Mammary epithelial cell (primary cell): ENCODE measurements around the gene KIF5C.

Experiments used
- EZH2 ChIP-seq: IDR thresholded peaks from 2 replicates; pipeline ENCODE4 v1.6.1; 2012; ENCODE audit warnings: low read length, inconsistent platforms, borderline replicate concordance
- TF ChIP-seq, protein P1 (sequence below), 2 donors: IDR thresholded peaks in 1 of 2; conservative IDR thresholded peaks in 1 of 2; 2 replicates each; pipeline ENCODE4 v1.5.1; 2011 to 2012; ENCODE audit warnings: inconsistent platforms in 2 of 2, low read length in 2 of 2, mild to moderate bottlenecking in 2 of 2, control low read depth in 1 of 2, low read depth in 1 of 2; ENCODE audit not compliant: insufficient read depth in 1 of 2; ENCODE audit errors: extremely low read depth in 1 of 2

DNA sequence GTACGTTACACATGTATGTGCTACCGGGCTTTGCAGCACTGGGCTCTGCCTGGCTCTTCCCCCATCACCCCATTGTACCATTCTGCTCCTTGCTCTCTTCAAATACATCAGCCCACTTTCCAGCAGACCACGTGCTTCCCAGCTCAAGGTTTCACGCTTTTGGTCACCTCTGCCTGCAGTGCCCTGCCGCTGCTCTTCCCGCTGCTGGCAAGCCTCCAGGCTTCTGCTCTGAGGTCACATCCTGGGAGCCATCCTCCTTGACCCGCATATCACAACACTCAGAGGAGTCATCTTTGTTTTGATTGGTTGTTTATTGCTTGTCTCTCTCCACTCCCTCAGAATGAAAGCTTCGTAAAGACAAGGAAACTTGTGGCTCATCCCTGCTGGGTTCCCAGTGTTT lies 34.1 kb downstream of the KIF5C start:
- TF ChIP-seq, protein P1, sequence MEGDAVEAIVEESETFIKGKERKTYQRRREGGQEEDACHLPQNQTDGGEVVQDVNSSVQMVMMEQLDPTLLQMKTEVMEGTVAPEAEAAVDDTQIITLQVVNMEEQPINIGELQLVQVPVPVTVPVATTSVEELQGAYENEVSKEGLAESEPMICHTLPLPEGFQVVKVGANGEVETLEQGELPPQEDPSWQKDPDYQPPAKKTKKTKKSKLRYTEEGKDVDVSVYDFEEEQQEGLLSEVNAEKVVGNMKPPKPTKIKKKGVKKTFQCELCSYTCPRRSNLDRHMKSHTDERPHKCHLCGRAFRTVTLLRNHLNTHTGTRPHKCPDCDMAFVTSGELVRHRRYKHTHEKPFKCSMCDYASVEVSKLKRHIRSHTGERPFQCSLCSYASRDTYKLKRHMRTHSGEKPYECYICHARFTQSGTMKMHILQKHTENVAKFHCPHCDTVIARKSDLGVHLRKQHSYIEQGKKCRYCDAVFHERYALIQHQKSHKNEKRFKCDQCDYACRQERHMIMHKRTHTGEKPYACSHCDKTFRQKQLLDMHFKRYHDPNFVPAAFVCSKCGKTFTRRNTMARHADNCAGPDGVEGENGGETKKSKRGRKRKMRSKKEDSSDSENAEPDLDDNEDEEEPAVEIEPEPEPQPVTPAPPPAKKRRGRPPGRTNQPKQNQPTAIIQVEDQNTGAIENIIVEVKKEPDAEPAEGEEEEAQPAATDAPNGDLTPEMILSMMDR (conservative IDR thresholded peaks at IDR 0.05 in 1 of 2, IDR thresholded peaks at IDR 0.05 in 1 of 2; ENCODE audit: extremely low read depth in 1 of 2, insufficient read depth in 1 of 2, low read depth in 1 of 2, low read length in 2 of 2), result no peak
- TF ChIP-seq EZH2, result no peak
